ENCODE measurements around the gene CCR2.
"Not testable (repeated sequence)": the region's sequence is repeated elsewhere in the genome, so short reads cannot be mapped to it uniquely, and the experiment has no call there.

The CCR2 gene

DNA sequence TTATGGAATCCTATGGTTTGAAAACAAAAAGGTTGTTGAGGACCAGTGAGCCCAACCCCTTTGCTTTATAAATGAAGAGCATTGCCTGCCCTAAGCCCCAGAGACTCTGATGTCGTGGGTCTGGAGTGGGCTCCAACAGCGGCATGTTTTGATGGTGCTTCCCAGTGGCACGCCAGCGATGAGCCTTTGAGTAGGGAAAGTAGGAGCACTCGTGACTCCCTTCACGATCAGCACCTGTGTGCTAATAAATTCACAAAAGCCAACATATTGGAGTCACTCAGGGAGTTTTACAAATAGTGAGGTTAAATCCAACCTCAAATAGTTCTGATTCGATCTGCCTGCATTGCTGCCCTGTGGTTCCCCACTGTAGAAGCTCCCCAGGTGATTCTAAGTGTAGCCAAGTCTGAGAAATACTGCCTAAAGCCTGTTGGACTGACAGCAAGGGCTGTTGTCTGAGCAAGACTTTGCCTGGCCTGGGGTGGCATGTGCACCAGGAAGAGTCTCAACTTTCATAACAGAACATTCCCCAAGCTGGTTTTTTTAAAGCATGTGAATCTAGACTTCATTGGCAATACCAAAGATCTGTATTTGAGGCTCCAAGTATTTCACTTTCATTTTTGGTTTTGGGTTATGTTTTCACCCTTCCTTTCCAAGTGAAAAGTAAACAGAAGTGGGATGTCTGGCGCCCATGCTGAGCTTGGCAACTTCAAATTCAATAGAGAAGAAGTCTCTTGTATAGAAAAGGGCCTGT, 26.7 kb downstream of the CCR2 start:
- no peak for DNase-seq

DNA sequence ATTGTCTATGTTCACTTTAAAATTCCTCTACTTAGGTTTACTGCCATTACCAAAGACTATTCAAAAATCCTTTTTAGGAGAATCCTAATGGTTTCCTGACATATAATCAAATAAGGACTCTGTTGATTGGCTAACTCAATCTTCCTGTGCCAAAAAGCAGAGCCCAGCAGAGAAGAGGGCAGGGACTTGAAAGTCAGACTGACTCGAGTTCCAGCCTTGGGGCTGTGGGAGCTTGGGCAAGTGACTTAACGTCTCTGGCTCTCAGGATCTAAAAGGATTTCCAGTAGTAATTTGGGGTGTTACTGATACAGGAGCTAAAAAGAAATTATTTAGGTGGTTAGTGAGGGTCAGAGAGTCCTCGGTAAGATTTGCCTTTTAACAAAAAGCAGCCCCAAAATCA, 27.7 kb downstream of the CCR2 start:
- no peak for DNase-seq

DNA sequence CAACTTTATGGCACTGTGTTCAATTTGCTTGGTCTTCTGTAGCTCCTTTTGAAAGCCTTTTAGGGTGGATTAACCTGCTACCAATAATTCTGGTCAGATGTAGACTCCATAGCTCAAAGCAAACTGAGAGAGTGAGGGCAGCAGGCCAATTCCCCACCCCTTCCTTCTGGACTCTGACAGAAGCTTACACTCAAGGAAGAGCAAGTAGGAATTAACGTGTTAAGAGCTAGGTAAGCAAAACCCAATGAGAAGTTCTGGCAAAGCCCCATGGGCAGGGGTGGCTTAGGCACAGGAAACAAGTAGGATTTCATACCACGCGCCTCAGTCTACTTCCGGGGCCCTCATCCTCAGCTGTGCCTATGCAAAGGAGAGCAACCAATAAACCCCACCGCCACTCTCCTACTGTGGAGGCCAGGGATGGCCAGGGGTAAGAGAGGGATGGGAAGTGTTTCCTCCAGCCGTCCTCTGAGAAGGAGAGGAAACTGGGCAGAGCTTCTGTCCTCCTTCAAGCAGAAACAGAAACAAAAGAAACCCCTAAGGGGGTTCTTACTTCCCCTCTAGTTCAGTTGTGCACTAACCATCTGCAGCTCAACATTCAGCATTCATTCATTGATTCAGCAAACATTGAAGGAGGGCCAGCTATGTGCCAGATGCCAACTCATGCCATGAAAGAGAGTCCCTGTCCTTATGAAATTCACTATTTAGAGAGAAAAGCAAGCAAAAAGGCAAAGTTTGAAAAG, 29.5 kb downstream of the CCR2 start:
- no peak for DNase-seq

DNA sequence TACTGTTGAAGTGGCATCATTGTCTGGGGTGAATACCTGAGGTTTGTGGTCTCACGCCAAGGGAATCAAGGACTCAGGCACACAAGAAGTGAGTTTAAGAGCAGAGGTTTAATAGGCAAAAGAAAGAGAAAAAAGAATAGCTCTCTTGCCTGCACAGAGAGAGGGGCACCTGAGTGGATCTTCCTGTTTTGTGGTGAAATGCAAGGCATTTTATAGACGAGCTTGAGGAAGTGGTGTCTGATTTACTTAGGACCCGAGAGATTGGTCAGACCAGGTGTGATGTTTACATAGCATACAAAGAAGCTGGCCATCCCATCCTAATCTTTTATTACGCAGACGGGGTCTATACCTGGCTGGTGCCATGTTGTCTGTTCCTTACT, 30.0 kb downstream of the CCR2 start:
- DNase-seq = no peak

DNA sequence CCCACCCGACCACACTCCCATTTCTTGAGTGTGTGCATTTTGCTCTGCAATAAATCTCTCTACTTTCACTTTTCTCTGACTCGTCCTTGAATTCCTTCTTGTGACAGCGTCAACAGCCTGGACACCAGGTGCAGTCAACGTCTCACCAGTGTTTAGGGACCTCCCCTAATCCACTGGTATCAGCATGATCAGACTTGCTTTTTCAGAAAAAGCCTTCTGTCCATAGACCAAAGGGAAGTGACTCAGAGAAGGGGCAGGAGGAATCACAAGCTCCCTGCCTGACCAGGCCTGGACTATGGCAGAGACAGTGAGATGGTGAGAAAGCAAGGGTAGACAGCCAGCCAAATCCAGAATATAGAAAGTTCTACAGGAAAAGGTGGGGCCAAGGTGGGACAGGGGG, 32.3 kb downstream of the CCR2 start:
- DNase-seq = no peak

DNA sequence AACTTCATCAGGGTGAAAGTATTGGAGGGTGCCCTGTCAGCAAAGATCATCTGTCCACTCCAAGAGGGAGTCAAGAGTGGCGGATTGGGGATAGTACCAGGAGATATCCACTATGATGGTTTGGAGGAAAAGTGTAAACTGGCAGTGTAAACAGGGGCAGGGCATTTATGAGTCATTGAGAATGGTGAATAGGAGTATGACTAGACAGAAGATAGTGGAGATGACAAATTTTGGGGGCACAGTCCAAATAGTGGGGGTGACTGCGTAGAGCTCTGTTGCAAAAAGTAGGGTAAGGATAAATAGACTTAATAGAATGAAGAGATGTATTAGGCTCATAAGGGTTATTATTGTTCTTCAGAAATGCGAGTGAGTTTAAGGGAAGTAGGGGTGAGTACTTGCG, 34.9 kb downstream of the CCR2 start:
- DNase-seq = not testable (repeated sequence)

DNA sequence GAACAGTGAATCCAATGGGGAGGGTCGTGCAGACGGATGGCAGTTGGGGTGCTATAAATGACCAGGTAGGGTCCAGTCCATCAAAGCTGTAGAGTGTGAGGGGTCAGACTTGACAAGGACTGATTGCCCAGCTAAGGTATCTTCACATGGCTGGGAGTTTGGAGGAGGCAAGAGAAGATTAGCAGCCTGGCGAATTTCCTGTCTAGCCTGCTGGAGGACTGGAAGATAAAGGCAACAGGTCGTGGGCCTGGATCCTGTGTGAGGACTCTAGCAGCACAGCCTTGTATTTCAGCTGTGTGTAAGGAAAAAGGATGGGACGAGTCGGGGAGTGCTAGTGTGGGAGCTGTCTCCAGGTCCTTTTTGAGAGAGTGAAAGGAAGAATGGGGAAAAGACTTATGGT, 35.4 kb downstream of the CCR2 start:
- no peak for DNase-seq

DNA sequence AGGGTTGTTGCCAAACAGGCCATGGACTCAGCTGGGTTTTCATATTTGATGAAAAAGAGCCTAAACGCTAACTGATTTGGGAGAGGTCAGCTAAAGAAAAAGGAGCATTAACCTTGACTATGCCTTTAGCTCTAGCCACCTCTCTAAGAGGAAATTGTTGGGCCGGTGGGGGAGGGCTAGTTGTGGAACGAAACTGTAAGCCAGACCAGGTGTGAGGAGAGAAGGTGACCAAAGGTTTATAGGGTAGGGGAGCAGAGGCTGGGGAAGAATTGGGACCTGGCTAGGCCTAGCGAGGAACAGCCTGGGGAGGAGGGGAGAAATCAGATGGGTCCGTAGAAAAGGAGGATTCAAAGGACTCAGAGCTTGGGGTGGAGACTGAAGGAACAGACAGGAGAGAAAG, 37.6 kb downstream of the CCR2 start:
- DNase-seq = not testable (repeated sequence)

DNA sequence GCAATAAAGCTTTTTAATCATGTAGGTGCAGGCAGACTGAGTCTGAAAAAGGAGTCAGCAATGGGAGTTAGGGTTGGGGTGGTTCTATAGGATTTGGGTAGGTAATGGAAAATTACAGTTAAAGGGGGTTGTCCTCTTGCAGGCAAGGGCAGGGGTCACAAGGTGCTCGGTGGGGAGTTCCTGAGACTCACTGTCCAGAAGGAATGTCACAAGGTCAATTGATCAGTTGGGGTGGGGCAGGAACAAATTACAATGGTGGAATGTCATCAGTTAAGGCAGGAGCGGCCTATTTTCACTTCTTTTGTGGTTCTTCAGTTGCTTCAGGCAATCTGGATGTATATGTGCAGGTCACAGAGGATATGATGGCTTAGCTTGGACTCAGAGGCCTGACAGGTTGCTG, 39.1 kb downstream of the CCR2 start:
- no peak for DNase-seq

DNA sequence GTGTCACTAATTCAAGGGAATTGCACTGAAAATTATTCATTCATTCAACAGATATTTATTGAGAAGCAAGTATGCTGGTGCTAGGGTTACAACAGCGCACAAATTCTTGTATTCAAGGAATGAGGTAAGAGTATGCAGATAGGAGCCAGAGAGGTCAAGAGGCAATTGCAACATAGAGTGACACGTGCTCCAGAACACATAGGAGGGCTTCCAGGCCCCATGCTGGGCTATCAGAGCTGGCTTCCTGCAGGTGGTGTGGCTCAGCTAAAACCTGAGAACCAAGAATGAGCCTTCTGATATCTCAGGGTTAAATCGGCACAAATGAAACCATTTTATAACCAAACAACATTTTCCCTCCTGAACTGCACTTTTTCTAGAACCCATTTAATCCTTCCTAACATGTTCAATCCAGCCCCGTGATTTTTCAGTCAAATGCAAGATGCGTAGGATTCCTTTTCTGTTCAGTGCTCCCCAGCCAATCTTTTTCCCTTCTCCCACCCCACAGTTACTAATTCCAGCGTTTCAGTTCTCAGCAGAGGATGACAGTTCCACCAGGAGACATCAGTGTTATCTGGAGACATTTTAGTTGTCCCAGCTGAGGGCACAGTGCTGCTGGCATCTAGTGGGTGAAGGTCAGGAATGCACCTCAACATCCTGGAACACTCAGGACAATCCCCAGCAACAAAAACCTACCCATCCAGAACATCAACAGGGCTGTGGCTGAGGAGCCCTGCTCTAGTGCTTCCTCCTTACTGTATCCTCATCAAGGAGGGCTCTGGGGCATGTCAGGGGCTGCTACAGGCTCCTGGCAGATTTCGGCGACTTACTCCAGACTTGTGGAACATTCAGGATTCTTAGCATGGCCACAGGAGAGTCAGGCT, 39.9 kb downstream of the CCR2 start:
- DNase-seq = no peak

DNA sequence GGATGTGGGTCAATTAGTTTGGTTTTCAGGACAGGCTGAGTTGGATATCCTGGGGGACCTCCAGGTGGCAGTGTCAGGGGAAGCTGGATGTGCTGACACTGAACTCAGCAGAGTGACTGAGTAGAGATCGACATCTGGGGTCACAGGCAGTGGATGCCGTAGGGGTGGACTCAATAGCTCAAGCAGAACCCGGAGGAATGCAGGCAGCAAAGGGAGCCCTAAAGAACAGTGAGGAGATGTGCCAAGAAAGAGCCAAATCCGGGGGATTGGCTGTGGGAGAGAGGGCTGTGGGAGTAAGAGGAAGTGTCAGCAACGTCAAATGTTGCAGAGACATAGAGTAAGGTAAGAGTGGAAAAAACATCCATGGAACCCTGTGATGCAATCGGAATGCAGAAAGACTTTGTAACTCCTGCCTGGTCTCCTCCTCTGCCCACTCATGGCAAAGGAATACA, 41.3 kb downstream of the CCR2 start:
- no peak for DNase-seq

DNA sequence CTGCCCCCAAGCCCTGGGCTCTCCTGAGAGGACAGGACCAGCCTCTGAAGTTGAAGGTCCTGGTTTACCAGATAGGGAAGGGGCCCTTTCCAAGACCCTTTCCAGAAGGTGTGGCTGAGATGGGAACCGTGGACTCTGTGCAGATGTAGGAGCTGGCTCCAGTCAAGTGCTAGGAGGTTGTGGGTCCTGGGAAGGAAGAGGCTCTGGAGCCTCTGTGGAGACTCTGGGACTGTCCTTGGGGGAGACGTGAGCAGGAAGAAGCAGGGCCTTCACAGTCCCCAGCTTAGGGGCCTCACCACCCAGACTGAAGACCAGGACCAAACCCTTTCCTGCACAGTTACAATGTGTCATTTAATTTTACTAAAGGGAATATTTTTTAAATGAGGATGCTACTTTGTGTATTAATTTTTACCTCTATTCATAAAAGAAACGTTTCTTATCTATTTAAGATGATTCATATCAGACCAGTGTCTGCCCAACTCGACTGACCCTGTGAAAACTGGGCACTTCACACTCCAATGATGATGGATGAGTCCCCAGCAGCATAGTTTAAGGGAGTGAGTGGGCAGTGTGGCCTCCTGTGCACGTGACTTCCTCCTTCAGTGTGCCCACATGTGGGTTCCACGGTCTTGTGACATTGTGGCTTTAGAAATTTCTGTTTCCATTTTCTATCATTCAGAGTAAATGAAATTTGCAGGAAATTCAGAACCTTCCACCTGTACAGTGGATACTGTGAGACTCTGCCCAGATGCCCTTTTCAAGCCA, 42.0 kb downstream of the CCR2 start:
- no peak for DNase-seq

DNA sequence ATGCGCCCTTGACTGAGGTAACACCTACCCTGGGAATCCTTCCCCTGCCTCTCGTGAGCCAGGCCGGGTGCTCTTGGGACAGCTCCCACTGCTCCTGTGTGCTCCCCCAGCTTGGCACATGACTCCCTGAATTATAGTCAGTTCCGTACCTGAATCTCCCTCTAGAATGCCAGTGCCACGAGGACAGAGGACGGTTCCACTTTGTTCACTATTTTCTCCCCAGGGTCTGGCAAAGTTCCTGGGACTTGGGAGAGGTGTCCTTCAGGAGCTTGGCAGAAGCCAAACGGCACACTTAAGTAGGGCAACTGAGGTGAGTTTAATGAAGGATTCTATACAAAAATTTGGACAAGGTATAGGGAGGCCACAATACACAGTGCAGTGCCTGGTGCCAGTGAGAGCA, 43.2 kb downstream of the CCR2 start:
- no peak for DNase-seq

DNA sequence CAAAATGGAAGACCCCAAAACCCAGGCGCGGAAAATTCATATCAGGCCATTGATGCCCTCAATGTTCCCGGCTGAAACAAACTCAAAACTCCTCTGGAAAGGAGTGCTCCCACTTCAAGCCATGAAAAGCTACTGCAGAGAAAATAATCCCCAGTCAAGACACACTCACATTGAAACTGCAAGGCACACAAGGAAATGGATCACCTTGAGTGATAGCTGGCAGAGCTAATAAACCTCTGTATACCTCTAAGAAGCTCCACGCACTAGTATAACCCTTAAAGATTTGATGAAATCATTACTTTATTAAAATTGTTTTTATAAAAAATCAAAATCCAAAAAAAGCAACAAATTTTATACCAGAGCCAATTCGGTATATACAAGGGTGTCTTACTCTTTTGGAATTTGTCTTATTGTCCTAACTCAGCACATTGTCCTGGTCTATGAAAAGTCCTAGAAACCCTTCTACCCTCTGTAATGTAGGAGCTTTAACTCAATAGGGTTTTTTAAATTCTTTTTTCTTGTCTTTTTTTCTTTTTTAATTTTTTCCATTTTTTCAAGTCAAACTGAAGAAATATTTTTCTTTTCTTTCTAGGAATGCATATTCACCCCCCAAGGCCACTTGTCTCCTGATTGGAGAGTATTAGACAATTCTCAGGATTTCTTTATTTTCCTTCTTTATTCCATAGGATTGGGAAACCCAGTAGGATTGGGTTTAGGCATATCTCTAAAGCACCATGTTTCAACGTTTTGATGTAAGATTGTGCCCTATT, 44.5 kb downstream of the CCR2 start:
- no peak for DNase-seq

DNA sequence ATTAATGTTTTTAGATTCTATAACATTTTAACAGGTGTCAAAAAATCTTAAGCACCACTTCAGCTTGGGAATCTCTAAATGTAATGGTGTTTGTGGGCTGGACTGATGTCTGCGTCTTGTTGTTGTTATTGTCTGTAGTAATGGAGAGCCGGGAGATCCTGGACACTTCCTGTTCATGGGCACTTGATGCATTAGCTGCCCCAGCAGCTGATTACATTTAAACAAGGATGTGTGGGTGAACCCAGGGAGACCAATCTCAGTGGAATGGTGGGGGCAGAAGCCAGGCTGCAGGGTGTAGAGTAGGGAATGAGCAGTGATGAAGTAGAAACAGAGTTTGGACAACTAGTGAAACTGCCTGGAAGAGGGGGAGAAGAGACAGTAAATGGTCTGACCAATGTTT, 45.2 kb downstream of the CCR2 start:
- no peak for DNase-seq

DNA sequence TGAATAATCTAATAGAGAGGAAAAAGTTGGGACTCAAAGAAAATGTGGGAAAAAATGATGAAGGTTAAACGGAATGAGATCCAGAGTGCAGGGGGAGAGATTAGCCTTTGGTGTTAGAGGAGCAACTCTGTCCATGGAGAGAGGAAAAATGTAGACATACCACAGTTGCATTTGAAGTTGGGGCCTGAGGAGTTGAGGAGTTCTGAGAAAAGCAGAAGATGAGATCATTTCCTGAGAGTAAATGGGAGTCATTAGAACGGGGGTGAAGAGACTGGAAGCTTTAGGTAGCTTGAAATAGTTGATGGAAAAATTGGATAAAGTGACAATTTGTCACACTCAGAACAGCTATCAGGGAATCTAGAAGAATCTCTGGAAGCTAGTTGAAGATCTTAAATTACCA, 45.6 kb downstream of the CCR2 start:
- no peak for DNase-seq

DNA sequence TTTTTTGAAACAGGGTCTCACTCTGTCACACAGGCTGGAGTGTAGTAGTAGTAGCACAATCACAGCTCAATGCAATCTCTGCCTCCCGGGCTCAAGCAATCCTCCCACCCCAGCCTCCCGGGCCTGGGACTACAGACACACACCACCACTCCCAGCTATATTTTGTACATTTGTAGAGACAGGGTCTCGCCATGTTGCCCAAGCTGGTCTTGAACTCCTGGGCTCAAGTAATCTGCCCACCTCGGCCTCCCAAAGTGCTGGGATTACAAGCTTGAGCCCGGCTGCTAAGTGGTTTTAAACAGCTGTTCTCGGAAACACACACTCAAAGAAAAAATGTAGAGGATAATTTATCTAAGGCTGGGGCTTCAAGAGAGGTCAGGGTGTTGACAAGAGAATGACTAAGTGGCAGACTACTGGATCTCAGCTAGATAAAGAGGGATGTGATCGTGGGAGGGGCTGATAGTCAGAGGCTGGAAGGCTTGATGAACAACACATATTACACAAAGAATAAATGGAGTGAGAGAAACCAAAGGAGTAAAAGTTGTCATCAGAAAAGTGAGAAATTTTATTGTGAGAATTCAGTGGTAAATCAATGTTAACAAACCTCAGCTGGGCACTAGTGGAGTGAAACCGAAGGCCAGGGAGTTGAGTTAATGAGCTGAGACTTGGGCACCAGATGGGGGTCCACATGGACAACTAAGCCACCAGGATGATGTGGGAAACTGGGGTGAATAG, 46.3 kb downstream of the CCR2 start:
- no peak for DNase-seq

DNA sequence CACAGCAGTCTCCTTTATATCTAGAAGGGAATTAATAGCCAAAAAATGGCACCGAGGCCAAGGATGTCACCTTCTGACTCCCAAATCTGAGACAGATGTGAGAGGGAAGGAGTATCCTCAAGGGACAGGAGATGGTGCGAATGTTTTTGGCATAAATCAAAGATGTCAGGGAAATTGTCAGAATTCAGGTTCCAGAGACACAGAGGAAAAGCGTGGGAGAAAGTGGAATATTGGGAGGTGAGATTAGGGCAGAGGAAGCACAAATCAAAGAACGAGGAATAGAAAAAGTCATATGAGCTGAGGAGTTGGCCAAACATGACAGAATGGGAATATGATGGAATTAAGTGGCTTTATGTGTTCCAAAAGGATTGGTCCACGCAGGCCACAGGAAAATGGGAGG, 46.9 kb downstream of the CCR2 start:
- DNase-seq = no peak

DNA sequence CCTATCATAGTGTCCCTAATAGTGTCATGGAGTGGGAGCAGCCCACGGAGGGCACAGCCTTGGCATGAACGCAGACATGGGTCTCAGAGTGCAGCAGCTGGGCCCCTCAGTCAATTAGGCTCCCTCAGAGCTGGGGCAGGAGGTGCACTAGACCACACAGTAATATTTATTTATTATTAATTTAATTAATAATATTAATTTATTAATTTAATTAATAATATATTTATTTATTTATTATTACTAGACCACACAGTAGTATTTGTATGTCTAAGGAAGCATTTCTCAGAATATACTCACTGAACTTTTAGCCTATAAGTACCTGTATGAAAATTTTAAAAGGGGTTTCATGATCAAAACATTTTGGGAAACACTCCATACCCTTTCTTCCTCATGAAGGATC, 47.7 kb downstream of the CCR2 start:
- DNase-seq = no peak

DNA sequence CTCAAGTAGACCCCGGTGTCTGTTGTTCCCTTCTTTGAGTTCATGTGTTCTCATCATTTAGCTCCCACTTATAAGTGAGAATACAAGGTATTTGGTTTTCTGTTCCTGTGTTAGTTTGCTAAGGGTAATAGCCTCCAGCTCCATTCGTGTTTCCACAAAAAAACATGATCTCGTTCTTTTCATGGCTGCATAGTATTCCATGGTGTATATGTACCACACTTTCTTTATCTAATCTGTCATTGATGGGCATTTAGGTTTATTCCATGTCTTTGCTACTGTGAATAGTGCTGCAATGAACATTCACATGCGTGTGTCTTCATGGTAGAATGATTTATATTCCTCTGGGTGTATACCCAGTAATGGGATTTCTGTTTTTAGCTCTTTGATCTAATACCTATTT, 49.0 kb downstream of the CCR2 start:
- DNase-seq = not testable (repeated sequence)

DNA sequence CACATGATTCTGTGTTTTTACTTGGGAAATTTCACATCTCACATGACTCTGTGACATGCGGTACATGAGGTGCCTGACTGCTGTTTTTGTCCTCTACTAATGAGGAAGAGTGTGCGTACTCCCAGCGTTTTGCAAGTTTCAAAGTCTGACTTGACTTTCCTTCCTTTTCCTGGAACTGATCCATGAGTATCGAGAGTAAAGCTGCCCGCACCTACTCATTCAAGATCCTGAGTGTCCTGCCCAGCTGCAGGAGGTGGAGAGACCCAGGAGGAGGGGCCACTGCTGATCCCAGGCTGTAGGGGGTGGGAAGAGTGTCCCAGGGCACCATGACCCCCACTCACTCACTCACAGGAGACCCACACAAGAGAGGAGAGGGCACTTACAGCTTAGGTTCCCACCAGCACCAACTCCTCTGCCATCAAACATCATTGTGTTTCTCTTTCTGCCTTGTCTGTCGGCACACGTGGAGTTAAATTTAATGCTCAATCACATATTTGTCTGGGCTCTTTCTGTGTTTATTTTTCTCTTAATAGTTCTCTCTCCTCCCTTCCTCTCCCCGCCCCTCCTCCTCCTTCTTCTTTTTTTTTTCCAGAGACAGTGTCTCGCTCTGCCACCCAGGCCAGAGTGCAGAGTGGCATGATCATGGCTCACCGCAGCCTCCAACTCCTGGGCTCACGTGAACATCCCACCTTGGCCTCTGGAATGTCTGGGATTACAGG, 51.5 kb downstream of the CCR2 start:
- DNase-seq = no peak

Measured in activated CD4-positive, alpha-beta T cell treated with anti-CD3 and anti-CD28 coated beads for 4 hours (primary cell).